ENCODE data around the gene SUMO2. TPM values are rescaled to one million over a fixed set of nuclear protein-coding genes. Genes with fewer than 3 reads are reported as not detected.

The SUMO2 gene
- total RNA-seq: 92.6 and 96.4 TPM in 2 replicates

DNA sequence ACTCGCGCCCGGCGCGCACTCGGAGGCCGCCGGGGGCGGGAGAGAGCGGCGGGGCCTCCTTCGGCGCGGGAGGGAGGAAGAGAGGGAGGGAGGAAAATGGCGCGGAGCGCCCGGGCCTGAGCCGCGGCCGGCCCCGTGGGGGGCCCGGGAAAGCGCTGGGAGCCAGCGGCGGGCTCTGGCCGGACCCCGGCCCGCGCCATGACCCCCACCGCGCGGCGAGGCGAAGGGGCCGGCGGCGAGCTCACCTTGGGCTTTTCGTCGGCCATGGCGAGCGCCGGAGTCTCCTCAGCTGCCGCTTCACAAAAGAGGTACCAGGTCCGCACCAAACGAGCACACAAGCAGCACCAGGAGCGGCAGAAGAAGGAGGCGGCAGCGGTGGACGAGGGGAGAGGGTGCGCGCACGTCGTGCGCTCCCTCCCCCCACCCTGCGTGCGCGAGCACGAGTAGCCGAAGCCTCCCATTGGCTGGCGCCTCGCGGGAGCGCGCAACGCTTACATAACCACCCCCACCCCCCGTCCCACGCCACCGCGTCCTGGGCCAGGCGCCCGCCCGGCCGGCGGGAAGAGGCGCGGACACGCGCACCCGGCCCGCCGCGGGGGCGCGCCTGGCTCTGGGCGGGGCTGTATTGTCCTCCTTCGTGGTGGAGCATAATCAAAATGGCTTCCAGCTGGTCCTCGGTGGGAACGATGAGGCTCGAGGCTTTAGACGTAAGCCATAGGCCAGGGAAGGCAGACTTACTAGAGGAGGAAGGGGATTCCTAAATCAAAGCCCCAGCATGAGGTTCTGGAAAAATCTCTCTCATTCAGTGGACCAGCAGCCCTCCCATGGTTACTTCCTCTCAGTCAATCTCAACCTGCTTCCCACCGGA is at the start of gene SUMO2:
Gene SUMO2 (minus strand): TSS at position 391 of the 868 bp plus-strand sequence. CDS start 125 bp downstream, at position 266.
- H3K4me3 ChIP-seq (ENCODE audit: insufficient read depth, low read length): peak within 1 kb of the TSS; percentile 83
- peaks cover 6% of the 10 kb centered on the region for H3K4me1 ChIP-seq (ENCODE audit: insufficient read depth, low read length)
- peaks cover 35% of the 10 kb centered on the region for H4K20me1 ChIP-seq (ENCODE audit: insufficient read depth, low read length)
- H2AFZ ChIP-seq (ENCODE audit: low read length): peak within 1 kb of the TSS; percentile 100
- H3K36me3 ChIP-seq (ENCODE audit: insufficient read depth, low read length): peaks cover 30% of the 10 kb centered on the region
- H3K79me2 ChIP-seq (ENCODE audit: insufficient read depth, low read length): peaks cover 46% of the 10 kb centered on the region
- peak within 1 kb of the TSS; percentile 92 for H3K27ac ChIP-seq (ENCODE audit: low read depth, low read length)
- TF ChIP-seq, protein P1, sequence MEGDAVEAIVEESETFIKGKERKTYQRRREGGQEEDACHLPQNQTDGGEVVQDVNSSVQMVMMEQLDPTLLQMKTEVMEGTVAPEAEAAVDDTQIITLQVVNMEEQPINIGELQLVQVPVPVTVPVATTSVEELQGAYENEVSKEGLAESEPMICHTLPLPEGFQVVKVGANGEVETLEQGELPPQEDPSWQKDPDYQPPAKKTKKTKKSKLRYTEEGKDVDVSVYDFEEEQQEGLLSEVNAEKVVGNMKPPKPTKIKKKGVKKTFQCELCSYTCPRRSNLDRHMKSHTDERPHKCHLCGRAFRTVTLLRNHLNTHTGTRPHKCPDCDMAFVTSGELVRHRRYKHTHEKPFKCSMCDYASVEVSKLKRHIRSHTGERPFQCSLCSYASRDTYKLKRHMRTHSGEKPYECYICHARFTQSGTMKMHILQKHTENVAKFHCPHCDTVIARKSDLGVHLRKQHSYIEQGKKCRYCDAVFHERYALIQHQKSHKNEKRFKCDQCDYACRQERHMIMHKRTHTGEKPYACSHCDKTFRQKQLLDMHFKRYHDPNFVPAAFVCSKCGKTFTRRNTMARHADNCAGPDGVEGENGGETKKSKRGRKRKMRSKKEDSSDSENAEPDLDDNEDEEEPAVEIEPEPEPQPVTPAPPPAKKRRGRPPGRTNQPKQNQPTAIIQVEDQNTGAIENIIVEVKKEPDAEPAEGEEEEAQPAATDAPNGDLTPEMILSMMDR (IDR thresholded peaks at IDR 0.05; ENCODE audit: extremely low read depth, low read depth, low read length): peak; percentile 14
- H3K27me3 ChIP-seq (ENCODE audit: insufficient read depth, low read length): no peaks in the 10 kb centered on the region
- DNase-seq (ENCODE audit: insufficient read length, low spot score, missing footprints): peak; percentile 99
- H3K4me2 ChIP-seq (ENCODE audit: insufficient read depth, low read length): peak within 1 kb of the TSS; percentile 96
- H3K9me3 ChIP-seq (ENCODE audit: low read depth, low read length): no peaks in the 10 kb centered on the region

DNA sequence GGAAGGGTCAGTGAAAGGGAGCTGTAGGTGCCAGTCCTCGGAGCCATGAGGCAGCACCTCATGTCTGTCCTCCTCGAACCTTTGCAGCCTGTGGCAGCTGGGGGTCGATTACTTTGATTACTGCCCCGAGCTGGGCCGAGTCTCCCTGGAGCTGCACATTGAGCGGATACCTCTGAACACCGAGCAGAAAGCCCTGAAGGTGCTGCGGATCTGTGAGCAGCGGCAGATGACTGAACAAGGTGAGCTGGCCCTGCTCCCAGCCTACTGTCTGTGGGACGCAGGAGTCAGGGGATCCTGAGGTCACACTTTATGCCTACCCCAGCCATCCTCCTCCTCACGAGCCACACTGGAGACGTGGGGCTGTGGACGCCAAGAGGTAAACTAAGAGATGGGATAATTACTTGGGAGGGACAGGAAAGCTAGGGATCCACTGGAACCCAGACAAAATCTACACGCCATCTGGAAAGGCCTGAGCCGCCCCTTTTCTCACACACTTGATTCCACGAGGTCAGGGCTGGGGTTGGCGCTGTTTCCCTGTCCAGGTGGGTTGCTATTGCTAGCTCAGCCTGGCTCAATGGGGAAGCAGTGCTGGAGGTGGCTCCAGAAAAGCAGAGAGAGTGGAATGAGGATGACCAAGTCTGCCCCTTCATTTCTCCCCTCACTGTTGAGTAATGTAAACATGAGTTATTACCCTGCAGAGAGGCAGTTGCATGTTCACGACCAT is 49.1 kb upstream of the SUMO2 start:
- DNase-seq (ENCODE audit: insufficient read length, low spot score, missing footprints): peak; percentile 44
- no peaks in the 10 kb centered on the region for H3K9me3 ChIP-seq (ENCODE audit: low read depth, low read length)
- H3K4me3 ChIP-seq (ENCODE audit: insufficient read depth, low read length): no peak overlapping the region
- no peaks in the 10 kb centered on the region for H3K27me3 ChIP-seq (ENCODE audit: insufficient read depth, low read length)
- peaks cover 69% of the 10 kb centered on the region for H3K36me3 ChIP-seq (ENCODE audit: insufficient read depth, low read length)
- H3K79me2 ChIP-seq (ENCODE audit: insufficient read depth, low read length): no peaks in the 10 kb centered on the region
- peaks cover 6% of the 10 kb centered on the region for H4K20me1 ChIP-seq (ENCODE audit: insufficient read depth, low read length)
- TF ChIP-seq, protein P1 (IDR thresholded peaks at IDR 0.05; ENCODE audit: extremely low read depth, low read depth, low read length): no peak
- no peak overlapping the region for H3K27ac ChIP-seq (ENCODE audit: low read depth, low read length)
- H3K4me1 ChIP-seq (ENCODE audit: insufficient read depth, low read length): no peaks in the 10 kb centered on the region
- no peak overlapping the region for H3K4me2 ChIP-seq (ENCODE audit: insufficient read depth, low read length)
- H2AFZ ChIP-seq (ENCODE audit: low read length): no peak overlapping the region

GRCh38 chr17:75231071-75231470 is 48.3 kb upstream of the SUMO2 start:
- Histone ChIP-seq H3K27ac (ENCODE audit: low read depth, low read length) (no peak overlapping the region), H3K27me3 (ENCODE audit: insufficient read depth, low read length) (no peaks in the 10 kb centered on the region), H3K4me1 (ENCODE audit: insufficient read depth, low read length) (no peaks in the 10 kb centered on the region), H3K9me3 (ENCODE audit: low read depth, low read length) (no peaks in the 10 kb centered on the region), H2AFZ (ENCODE audit: low read length) (no peak overlapping the region), H3K4me2 (ENCODE audit: insufficient read depth, low read length) (no peak overlapping the region), H3K4me3 (ENCODE audit: insufficient read depth, low read length) (no peak overlapping the region), H3K79me2 (ENCODE audit: insufficient read depth, low read length) (no peaks in the 10 kb centered on the region), H3K36me3 (ENCODE audit: insufficient read depth, low read length) (peaks cover 70% of the 10 kb centered on the region), H4K20me1 (ENCODE audit: insufficient read depth, low read length) (peaks cover 6% of the 10 kb centered on the region)
- TF ChIP-seq, protein P1 (IDR thresholded peaks at IDR 0.05; ENCODE audit: extremely low read depth, low read depth, low read length): no peak
- DNase-seq (ENCODE audit: insufficient read length, low spot score, missing footprints): no peak

DNA sequence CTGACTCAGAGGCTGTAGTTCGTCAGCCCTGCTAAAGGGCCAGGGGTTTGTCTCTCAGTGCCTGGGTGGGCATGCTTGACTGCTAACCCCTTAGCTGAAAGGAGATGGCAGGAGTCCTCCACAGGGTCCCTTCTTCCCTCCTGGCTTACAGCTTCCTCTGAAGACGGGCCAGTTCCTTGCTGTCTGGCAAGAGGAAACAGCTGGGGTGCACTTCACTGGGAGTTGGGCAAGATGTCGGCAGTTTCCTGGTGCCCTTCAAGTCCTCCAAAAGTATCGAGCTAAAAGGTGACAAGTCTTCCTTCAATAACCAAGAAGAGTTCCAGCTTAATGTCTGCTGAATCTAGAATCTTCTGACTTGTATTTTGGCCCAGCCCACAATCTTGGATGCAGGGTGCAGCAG is 46.1 kb upstream of the SUMO2 start:
- Histone ChIP-seq H3K4me1 (ENCODE audit: insufficient read depth, low read length) (no peaks in the 10 kb centered on the region), H2AFZ (ENCODE audit: low read length) (no peak overlapping the region), H3K27me3 (ENCODE audit: insufficient read depth, low read length) (no peaks in the 10 kb centered on the region), H4K20me1 (ENCODE audit: insufficient read depth, low read length) (peaks cover 8% of the 10 kb centered on the region), H3K4me3 (ENCODE audit: insufficient read depth, low read length) (no peak overlapping the region), H3K4me2 (ENCODE audit: insufficient read depth, low read length) (no peak overlapping the region), H3K36me3 (ENCODE audit: insufficient read depth, low read length) (peaks cover 62% of the 10 kb centered on the region), H3K27ac (ENCODE audit: low read depth, low read length) (no peak overlapping the region), H3K79me2 (ENCODE audit: insufficient read depth, low read length) (no peaks in the 10 kb centered on the region), H3K9me3 (ENCODE audit: low read depth, low read length) (no peaks in the 10 kb centered on the region)
- no peak for DNase-seq (ENCODE audit: insufficient read length, low spot score, missing footprints)
- TF ChIP-seq, protein P1 (IDR thresholded peaks at IDR 0.05; ENCODE audit: extremely low read depth, low read depth, low read length): no peak
